Measurements from ENCODE around the gene ACAD8.
"Not testable (repeated sequence)": the region's sequence is repeated elsewhere in the genome, so short reads cannot be mapped to it uniquely, and the experiment has no call there.

The ACAD8 gene

DNA sequence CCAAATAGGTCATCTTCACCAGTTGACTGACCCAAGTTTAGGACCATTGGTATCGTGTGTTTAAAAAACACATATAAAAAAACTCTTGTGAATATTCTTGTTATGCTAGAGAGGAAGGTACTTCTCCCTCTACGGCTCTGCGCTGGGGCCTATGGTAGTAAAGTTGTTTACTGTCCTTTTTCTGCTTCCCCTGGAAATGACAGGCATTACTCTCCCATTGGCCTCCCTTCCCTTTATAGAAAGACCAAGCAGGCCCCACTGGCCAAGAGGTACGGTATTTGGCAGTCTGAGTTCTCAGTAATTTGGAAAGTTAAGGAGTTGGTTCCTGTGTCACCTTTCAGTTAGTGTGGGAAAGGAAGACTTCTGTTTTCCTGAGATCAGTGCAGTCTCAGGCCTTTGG lies 6.7 kb upstream of the ACAD8 start:
- TF ChIP-seq, protein P1, sequence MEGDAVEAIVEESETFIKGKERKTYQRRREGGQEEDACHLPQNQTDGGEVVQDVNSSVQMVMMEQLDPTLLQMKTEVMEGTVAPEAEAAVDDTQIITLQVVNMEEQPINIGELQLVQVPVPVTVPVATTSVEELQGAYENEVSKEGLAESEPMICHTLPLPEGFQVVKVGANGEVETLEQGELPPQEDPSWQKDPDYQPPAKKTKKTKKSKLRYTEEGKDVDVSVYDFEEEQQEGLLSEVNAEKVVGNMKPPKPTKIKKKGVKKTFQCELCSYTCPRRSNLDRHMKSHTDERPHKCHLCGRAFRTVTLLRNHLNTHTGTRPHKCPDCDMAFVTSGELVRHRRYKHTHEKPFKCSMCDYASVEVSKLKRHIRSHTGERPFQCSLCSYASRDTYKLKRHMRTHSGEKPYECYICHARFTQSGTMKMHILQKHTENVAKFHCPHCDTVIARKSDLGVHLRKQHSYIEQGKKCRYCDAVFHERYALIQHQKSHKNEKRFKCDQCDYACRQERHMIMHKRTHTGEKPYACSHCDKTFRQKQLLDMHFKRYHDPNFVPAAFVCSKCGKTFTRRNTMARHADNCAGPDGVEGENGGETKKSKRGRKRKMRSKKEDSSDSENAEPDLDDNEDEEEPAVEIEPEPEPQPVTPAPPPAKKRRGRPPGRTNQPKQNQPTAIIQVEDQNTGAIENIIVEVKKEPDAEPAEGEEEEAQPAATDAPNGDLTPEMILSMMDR (IDR thresholded peaks at IDR 0.05; ENCODE audit: control insufficient read depth, extremely low read depth, insufficient read depth): no peak
- DNase-seq (ENCODE audit: low read depth): no peak
- H3K4me3 ChIP-seq (ENCODE audit: low read depth, low read length): no peak overlapping the region

DNA sequence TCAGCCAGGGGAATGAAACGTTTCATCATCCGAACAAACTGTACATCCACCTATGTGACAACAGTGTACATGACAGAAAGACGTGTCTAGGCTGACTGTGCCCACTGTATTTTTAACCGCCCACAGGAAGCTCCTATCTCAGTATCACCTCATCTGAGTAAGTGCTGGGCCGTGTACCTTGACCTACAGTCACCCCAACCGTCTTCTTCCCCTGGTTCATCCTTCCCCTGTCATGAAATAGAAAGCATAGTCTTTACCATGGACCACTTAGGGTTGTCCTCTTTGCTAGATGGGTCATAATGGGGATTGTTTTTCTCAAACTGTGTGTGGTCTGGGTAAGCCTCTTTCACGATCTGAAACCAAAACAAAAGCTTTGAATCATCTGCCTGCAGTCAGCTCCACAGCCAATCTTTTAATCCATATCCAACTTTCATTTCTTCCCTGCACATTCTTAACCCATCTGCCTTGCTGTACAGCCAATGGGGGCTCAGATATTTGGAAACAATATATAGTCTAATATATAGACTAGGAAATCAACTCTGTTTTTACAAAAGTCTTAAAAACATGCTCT lies 4.4 kb upstream of the ACAD8 start:
- TF ChIP-seq, protein P1 (IDR thresholded peaks at IDR 0.05; ENCODE audit: control insufficient read depth, extremely low read depth, insufficient read depth): no peak
- no peak for DNase-seq (ENCODE audit: low read depth)
- no peak overlapping the region for H3K4me3 ChIP-seq (ENCODE audit: low read depth, low read length)

DNA sequence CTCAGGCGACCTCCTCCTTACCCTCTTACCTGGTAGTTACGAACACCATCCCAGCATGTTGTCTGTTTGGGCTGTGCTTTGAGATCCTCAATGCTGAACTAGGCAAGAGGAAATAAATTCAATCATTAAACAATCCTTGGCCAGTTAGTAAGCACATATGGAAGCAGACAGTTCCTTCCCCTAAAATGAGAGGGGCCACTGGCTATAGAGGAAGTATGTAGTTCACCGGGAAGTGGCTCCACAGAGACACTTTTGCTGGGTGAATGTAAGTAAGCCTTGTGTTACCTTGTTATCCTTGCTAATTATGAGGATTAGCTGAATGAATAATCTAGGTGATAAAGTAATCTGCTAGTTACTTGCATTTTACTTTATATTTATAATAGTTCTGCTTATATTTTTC lies 3.1 kb upstream of the ACAD8 start:
- no peak for DNase-seq (ENCODE audit: low read depth)
- H3K4me3 ChIP-seq (ENCODE audit: low read depth, low read length): no peak overlapping the region
- TF ChIP-seq, protein P1 (IDR thresholded peaks at IDR 0.05; ENCODE audit: control insufficient read depth, extremely low read depth, insufficient read depth): no peak

DNA sequence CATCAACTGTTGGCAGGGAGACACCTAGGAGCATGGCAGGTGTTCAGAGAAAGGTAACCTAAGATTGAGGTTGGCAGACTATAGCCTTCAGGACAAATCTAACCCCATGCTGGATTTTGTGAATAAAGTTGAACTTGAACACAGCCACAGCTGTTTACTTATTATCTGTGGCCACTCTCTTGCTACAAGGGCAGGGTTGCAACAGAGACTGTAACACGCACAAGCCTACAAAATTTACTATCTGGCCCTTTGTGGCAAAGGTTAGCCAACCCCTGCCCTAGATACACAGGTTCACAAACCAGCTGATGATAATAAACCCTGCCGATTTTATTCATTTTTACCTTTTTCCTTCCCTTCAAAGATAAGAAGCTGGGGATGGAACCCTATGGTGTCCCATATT lies 2.7 kb upstream of the ACAD8 start:
- DNase-seq (ENCODE audit: low read depth): no peak
- no peak overlapping the region for H3K4me3 ChIP-seq (ENCODE audit: low read depth, low read length)
- TF ChIP-seq, protein P1 (IDR thresholded peaks at IDR 0.05; ENCODE audit: control insufficient read depth, extremely low read depth, insufficient read depth): no peak

DNA sequence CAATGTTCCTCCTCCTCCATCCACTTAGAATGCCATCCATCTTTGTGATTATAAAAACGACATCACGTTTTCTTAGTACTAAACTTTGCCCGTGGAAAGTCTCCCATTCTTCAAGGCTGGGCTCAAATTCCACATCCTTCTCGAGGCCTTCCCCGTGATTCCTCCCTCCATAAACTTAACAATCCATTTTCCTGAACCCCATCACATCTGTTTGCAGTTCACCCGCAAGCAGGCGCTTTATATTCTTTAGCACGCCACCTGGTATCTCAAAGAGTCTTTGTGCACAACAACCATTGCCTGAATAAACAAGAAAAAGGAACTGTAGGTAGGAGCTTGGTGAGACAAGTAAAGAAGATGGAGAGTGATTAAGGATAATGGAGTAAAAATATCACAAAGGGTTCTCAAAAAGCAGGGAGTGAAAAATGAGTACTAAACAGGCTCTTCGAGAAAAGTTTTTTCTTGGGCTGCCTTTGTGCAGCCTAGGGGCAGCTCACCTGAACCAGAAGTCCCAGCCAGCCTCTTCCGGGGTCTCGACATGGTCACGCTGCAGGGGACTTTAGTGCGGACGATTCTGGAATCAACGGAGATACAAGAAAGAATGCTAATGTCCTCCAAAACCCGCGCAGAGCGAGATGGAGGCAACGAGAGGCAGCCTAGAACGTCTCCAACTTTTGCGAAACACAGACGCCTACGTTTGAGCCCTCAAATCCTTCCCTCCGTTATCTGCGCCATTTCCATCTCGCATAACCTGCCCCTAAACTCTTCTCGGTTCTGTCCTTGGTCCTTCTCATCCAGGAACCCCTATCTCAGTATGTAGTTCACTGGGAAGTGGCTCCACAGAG lies 801 bp upstream of the ACAD8 start:
- peak overlapping the region; percentile 98 for H3K4me3 ChIP-seq (ENCODE audit: low read depth, low read length)
- no peak for DNase-seq (ENCODE audit: low read depth)
- TF ChIP-seq, protein P1 (IDR thresholded peaks at IDR 0.05; ENCODE audit: control insufficient read depth, extremely low read depth, insufficient read depth): no peak

DNA sequence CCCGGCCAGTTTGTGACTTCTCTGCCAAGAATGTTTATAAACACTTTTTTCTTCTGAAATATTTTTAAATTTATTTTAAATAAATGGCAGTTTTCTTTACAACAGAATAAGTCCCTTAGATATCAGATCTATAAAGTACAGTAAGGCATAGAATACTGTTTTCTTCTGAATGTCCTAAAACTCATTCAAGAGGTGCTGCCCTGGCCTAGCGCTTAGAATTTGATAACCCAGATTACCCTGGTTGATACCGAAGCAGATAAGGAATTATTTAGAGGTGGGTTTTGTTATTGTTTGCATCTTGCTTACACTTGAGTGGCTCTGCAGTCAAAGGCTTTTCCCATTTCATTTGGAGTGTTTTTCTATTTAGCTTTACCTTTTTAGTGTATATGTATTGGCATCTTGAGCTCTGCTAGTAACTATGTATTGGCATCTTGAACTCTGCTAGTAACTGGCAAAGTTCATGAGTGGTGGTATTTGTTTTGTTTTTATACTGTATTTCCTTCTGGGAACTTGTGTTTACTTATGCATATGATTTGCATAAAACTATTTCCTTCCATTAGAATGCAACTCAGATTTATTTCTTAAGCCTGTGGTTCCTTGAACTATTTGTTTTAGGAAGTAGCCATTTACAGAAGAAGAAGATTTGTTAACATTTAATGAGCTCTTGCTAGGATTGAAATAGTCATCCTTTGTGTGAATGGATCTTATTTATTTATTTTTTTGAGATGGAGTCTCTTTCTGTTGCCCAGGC lies 1.2 kb downstream of the ACAD8 start:
- no peak for DNase-seq (ENCODE audit: low read depth)
- peak overlapping the region; percentile 98 for H3K4me3 ChIP-seq (ENCODE audit: low read depth, low read length)
- TF ChIP-seq, protein P1 (IDR thresholded peaks at IDR 0.05; ENCODE audit: control insufficient read depth, extremely low read depth, insufficient read depth): no peak

DNA sequence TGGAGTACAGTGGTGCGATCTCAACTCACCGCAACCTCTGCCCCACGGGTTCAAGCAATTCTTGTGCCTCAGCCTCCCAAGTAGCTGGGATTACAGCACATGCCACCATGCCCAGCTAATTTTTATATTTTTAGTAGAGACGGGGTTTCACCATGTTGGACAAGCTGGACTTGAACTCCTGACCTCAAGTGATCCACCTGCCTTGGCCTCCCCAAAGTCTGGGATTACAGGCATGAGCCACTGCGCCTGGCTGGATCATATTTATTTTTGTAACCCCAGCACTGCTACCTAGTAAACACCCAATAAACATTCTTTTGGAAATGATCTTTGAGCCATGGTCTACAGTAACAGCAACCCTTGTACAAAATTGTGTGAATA lies 1.8 kb downstream of the ACAD8 start:
- not testable (repeated sequence) for DNase-seq (ENCODE audit: low read depth); H3K4me3 ChIP-seq (ENCODE audit: low read depth, low read length)
